AG04450 (cell line): ENCODE data around the gene GRIA4. TPM values are rescaled to one million over a fixed set of nuclear protein-coding genes. Genes with fewer than 3 reads are reported as not detected.

Experiments
- CTCF ChIA-PET: fragments of 300-600, 350-600 bp; formaldehyde crosslinking; extraction: SDS; loops from one replicate; lab custom pipeline; 2022; ENCODE audit warnings: antibody characterized with exemption, inconsistent platforms; lab: Charles Lee
- POLR2A ChIA-PET: fragments of 350-600 bp; formaldehyde crosslinking; extraction: SDS; loops from one replicate; lab custom pipeline; 2021; ENCODE audit warnings: antibody characterized with exemption, inconsistent platforms; lab: Yijun Ruan, JAX
- DNase-seq: peaks from one replicate; pipeline ENCODE4 v3.0.0-alpha.2; 2011; ENCODE audit warnings: low read depth, low spot score
- H3K27ac ChIP-seq: one replicate; pipeline ENCODE4 v1.5.1; 2012; ENCODE audit warnings: low read depth, low read length, control low read depth
- H3K27me3 ChIP-seq: one replicate; pipeline ENCODE4 v1.6.0; 2012; ENCODE audit warnings: low read length; ENCODE audit not compliant: control insufficient read depth, insufficient read depth
- H3K4me3 ChIP-seq: 2 replicates; pipeline ENCODE4 v1.5.1; 2011; ENCODE audit warnings: mild to moderate bottlenecking, low read depth, low read length, control low read depth
- H3K9me3 ChIP-seq: 2 replicates; pipeline ENCODE4 v1.5.1; 2012; ENCODE audit warnings: low read length; ENCODE audit not compliant: control insufficient read depth, insufficient read depth
- polyA plus RNA-seq: library from polyadenylated mRNA; depleted of rRNA; stranded (reverse); fragments of >200 nt; gene quantifications from 2 replicates; pipeline ENCODE4 v1.2.3, GENCODE V29; 2011
- TF ChIP-seq, protein P1 (sequence below): IDR thresholded peaks from 2 replicates; pipeline ENCODE4 v1.5.1; 2011; ENCODE audit warnings: low read depth, low read length, control low read depth, inconsistent platforms

Gene GRIA4
- polyA plus RNA-seq, 1 experiment, result 0.64 TPM

- DNase-seq, result no peak
- no peaks in the 10 kb centered on the region for H3K27me3 ChIP-seq
- ChIA-PET CTCF (interaction anchor here (0.6 kb wide), 1 partner anchor 295 kb away, joined by 3 read pairs; no protein-coding TSS in a partner anchor), POLR2A (no interaction called here)
- TF ChIP-seq, protein P1, sequence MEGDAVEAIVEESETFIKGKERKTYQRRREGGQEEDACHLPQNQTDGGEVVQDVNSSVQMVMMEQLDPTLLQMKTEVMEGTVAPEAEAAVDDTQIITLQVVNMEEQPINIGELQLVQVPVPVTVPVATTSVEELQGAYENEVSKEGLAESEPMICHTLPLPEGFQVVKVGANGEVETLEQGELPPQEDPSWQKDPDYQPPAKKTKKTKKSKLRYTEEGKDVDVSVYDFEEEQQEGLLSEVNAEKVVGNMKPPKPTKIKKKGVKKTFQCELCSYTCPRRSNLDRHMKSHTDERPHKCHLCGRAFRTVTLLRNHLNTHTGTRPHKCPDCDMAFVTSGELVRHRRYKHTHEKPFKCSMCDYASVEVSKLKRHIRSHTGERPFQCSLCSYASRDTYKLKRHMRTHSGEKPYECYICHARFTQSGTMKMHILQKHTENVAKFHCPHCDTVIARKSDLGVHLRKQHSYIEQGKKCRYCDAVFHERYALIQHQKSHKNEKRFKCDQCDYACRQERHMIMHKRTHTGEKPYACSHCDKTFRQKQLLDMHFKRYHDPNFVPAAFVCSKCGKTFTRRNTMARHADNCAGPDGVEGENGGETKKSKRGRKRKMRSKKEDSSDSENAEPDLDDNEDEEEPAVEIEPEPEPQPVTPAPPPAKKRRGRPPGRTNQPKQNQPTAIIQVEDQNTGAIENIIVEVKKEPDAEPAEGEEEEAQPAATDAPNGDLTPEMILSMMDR, result no peak
- H3K4me3 ChIP-seq, result no peak overlapping the region
- H3K27ac ChIP-seq, result no peak overlapping the region
- no peaks in the 10 kb centered on the region for H3K9me3 ChIP-seq
These were observed 327.9 kb downstream of the GRIA4 start for GRCh38 chr11:105937738-105938137.

DNA sequence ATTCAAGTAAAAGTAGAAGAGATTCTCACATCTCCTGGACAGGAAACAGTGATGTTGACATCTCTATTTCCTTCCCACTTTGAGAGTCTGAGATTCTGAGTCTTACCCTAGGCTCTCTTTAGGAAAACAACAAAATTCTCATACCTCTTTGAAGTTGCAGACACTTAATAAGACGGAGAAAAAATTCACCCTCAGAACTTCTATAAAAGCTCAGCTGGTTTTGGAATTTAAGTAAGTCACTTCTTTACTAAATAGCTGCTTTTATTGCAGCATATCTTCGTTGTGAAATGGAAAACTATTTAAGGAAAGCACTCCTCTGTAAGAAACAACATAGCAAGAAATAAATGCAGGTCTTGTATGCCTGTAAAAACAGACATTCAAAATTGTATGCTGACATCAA, 333.0 kb downstream of the GRIA4 start:
- CTCF ChIA-PET, result no interaction called here
- POLR2A ChIA-PET, result no interaction called here
- H3K27me3 ChIP-seq, result no peaks in the 10 kb centered on the region
- DNase-seq, result no peak
- H3K9me3 ChIP-seq, result no peaks in the 10 kb centered on the region
- H3K4me3 ChIP-seq, result no peak overlapping the region
- TF ChIP-seq, protein P1, result no peak
- H3K27ac ChIP-seq, result no peak overlapping the region

GRCh38 chr11:105948918-105949590, 339.2 kb downstream of the GRIA4 start:
- ChIA-PET CTCF (no interaction called here), POLR2A (no interaction called here)
- H3K27me3 ChIP-seq, result no peaks in the 10 kb centered on the region
- H3K9me3 ChIP-seq, result no peaks in the 10 kb centered on the region
- TF ChIP-seq, protein P1, result no peak
- H3K4me3 ChIP-seq, result no peak overlapping the region
- H3K27ac ChIP-seq, result no peak overlapping the region
- DNase-seq, result no peak

DNA sequence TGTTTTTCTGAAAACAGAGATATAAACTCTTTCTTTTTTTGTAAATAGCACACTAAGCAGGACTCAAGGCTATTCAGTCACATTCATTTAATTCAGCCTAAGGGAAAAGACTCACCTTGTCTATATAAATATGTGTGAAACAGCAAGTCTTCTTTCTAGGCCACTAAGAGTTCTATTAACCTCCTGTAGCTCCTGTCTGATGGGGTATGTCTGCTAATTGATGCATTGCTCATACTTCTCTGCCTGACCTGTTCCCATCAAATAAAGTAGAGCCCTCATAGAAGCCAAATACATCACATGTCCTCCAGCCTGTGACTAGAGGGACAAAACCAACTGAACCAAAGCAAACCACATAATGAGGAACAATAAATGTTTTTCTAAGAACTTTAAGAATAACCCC, 344.0 kb downstream of the GRIA4 start:
- H3K9me3 ChIP-seq, result no peaks in the 10 kb centered on the region
- TF ChIP-seq, protein P1, result no peak
- ChIA-PET CTCF (no interaction called here), POLR2A (no interaction called here)
- H3K27ac ChIP-seq, result no peak overlapping the region
- H3K27me3 ChIP-seq, result no peaks in the 10 kb centered on the region
- H3K4me3 ChIP-seq, result no peak overlapping the region
- DNase-seq, result no peak
